ENCODE data around the gene TPK1. TPM values are rescaled to one million over a fixed set of nuclear protein-coding genes. Genes with fewer than 3 reads are reported as not detected.

The TPK1 gene
- total RNA-seq, 1 donor from 2014 or later, result 2.2 TPM

DNA sequence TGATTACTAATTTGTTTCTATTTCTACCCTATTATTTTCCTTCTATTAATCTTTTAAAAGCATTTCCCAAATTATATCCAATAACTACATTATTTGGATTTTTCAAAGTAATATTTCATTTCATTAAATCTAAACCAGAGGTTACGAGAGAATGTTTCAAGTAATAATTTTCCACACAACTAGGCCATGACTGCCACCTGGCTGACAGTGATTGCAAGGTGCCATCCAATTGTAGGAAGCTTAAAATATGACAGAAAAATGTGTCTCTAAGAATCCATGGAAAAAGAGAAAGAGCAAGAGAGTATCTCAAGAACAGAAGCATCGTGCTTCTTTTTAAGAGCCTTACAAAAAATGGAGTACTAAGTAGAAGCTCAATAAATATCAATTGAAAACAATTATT, 48.7 kb downstream of the TPK1 start:
- H3K79me2 ChIP-seq (ENCODE audit: insufficient read depth, low read length), result no peaks in the 10 kb centered on the region
- H3K27ac ChIP-seq (ENCODE audit: low read depth, low read length), result no peak overlapping the region
- TF ChIP-seq, protein P1, sequence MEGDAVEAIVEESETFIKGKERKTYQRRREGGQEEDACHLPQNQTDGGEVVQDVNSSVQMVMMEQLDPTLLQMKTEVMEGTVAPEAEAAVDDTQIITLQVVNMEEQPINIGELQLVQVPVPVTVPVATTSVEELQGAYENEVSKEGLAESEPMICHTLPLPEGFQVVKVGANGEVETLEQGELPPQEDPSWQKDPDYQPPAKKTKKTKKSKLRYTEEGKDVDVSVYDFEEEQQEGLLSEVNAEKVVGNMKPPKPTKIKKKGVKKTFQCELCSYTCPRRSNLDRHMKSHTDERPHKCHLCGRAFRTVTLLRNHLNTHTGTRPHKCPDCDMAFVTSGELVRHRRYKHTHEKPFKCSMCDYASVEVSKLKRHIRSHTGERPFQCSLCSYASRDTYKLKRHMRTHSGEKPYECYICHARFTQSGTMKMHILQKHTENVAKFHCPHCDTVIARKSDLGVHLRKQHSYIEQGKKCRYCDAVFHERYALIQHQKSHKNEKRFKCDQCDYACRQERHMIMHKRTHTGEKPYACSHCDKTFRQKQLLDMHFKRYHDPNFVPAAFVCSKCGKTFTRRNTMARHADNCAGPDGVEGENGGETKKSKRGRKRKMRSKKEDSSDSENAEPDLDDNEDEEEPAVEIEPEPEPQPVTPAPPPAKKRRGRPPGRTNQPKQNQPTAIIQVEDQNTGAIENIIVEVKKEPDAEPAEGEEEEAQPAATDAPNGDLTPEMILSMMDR (IDR thresholded peaks at IDR 0.05; ENCODE audit: insufficient read depth, low read depth, low read length), result no peak
- H3K4me3 ChIP-seq (ENCODE audit: insufficient read depth, low read depth, low read length), result no peak overlapping the region
- no peak for DNase-seq (ENCODE audit: low read depth)
- no peak overlapping the region for H3K4me2 ChIP-seq (ENCODE audit: low read length)
- H3K36me3 ChIP-seq (ENCODE audit: insufficient read depth, low read length), result no peaks in the 10 kb centered on the region
- H3K27ac Mint-ChIP-seq (ENCODE audit: unreplicated experiment), result no peak overlapping the region
- no peak overlapping the region for H2AFZ ChIP-seq (ENCODE audit: low read depth, low read length)
- no peaks in the 10 kb centered on the region for H3K4me1 ChIP-seq (ENCODE audit: insufficient read depth, low read length)
- no peaks in the 10 kb centered on the region for H3K9me3 Mint-ChIP-seq (ENCODE audit: unreplicated experiment)
- H3K9ac ChIP-seq (ENCODE audit: low read length), result no peak overlapping the region
- no peaks in the 10 kb centered on the region for H3K27me3 Mint-ChIP-seq (ENCODE audit: low read depth, unreplicated experiment)
- H3K4me3 Mint-ChIP-seq (ENCODE audit: unreplicated experiment), result no peak overlapping the region
- no peaks in the 10 kb centered on the region for H3K4me1 Mint-ChIP-seq (ENCODE audit: low read depth, unreplicated experiment)
- no peaks in the 10 kb centered on the region for H3K27me3 ChIP-seq (ENCODE audit: insufficient read depth, low read length)
- no peaks in the 10 kb centered on the region for H3K9me3 ChIP-seq (ENCODE audit: insufficient read depth, low read depth, low read length)
- H4K20me1 ChIP-seq (ENCODE audit: insufficient read depth, low read length), result no peaks in the 10 kb centered on the region
- H3K36me3 Mint-ChIP-seq (ENCODE audit: low read depth, unreplicated experiment), result no peaks in the 10 kb centered on the region
- no peak for FAIRE-seq

DNA sequence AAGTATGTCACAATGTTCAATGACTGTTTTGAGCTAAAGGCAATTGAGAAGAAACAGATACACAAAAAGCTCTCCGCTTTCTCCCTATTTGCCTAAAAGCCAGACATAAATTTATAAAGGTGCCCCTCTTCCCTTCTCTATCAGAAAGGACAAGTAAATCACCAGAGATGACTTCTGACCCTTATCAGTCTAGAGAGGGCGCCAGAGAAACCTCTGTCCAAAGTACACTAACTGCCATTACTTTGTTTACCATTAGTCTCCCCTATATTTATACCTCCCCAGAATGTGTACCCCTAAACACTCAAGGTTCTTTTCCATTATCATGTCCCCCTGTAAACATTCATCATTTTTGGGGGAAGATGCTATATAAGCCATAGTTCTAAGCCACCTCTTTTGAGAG, 49.3 kb downstream of the TPK1 start:
- no peaks in the 10 kb centered on the region for H3K36me3 Mint-ChIP-seq (ENCODE audit: low read depth, unreplicated experiment)
- Histone ChIP-seq H3K9ac (ENCODE audit: low read length) (no peak overlapping the region), H3K79me2 (ENCODE audit: insufficient read depth, low read length) (no peaks in the 10 kb centered on the region), H3K4me2 (ENCODE audit: low read length) (no peak overlapping the region), H2AFZ (ENCODE audit: low read depth, low read length) (no peak overlapping the region), H3K27me3 (ENCODE audit: insufficient read depth, low read length) (no peaks in the 10 kb centered on the region), H3K27ac (ENCODE audit: low read depth, low read length) (no peak overlapping the region), H3K4me3 (ENCODE audit: insufficient read depth, low read depth, low read length) (no peak overlapping the region), H3K36me3 (ENCODE audit: insufficient read depth, low read length) (no peaks in the 10 kb centered on the region), H3K9me3 (ENCODE audit: insufficient read depth, low read depth, low read length) (no peaks in the 10 kb centered on the region), H4K20me1 (ENCODE audit: insufficient read depth, low read length) (no peaks in the 10 kb centered on the region), H3K4me1 (ENCODE audit: insufficient read depth, low read length) (no peaks in the 10 kb centered on the region)
- H3K27ac Mint-ChIP-seq (ENCODE audit: unreplicated experiment), result no peak overlapping the region
- DNase-seq (ENCODE audit: low read depth), result no peak
- no peak for TF ChIP-seq EZH2 (IDR thresholded peaks at IDR 0.05; ENCODE audit: insufficient read depth, low read length)
- TF ChIP-seq, protein P1 (IDR thresholded peaks at IDR 0.05; ENCODE audit: insufficient read depth, low read depth, low read length), result no peak
- no peaks in the 10 kb centered on the region for H3K9me3 Mint-ChIP-seq (ENCODE audit: unreplicated experiment)
- H3K4me1 Mint-ChIP-seq (ENCODE audit: low read depth, unreplicated experiment), result no peaks in the 10 kb centered on the region
- H3K4me3 Mint-ChIP-seq (ENCODE audit: unreplicated experiment), result no peak overlapping the region
- H3K27me3 Mint-ChIP-seq (ENCODE audit: low read depth, unreplicated experiment), result no peaks in the 10 kb centered on the region
- FAIRE-seq, result no peak

DNA sequence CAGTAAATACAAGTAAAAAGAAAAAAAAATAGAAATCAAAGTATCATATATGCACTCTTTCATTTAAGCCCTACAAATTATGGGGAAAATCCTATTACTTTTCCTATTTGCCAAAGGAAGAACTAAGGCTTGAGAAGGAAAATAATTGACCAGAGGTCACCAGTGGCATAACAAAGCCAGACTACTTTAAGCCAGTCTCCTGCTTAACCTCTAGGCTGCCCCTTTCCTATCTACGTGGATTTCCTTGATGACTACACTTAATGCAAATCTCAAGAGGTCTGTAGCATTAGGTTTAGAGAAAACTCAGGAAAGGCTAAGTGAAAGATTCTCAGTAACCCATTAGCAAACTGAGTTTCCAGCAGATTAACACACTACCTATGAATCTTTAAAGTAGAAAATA, 49.8 kb downstream of the TPK1 start:
- Histone ChIP-seq H3K9me3 (ENCODE audit: insufficient read depth, low read depth, low read length) (no peaks in the 10 kb centered on the region), H3K79me2 (ENCODE audit: insufficient read depth, low read length) (no peaks in the 10 kb centered on the region), H3K4me2 (ENCODE audit: low read length) (no peak overlapping the region), H3K27me3 (ENCODE audit: insufficient read depth, low read length) (no peaks in the 10 kb centered on the region), H3K4me1 (ENCODE audit: insufficient read depth, low read length) (no peaks in the 10 kb centered on the region), H3K36me3 (ENCODE audit: insufficient read depth, low read length) (no peaks in the 10 kb centered on the region), H3K9ac (ENCODE audit: low read length) (no peak overlapping the region), H3K4me3 (ENCODE audit: insufficient read depth, low read depth, low read length) (no peak overlapping the region), H2AFZ (ENCODE audit: low read depth, low read length) (no peak overlapping the region), H4K20me1 (ENCODE audit: insufficient read depth, low read length) (no peaks in the 10 kb centered on the region), H3K27ac (ENCODE audit: low read depth, low read length) (no peak overlapping the region)
- Mint-ChIP-seq H3K4me1 (ENCODE audit: low read depth, unreplicated experiment) (no peaks in the 10 kb centered on the region), H3K27ac (ENCODE audit: unreplicated experiment) (no peak overlapping the region), H3K4me3 (ENCODE audit: unreplicated experiment) (no peak overlapping the region), H3K9me3 (ENCODE audit: unreplicated experiment) (no peaks in the 10 kb centered on the region), H3K27me3 (ENCODE audit: low read depth, unreplicated experiment) (no peaks in the 10 kb centered on the region), H3K36me3 (ENCODE audit: low read depth, unreplicated experiment) (no peaks in the 10 kb centered on the region)
- DNase-seq (ENCODE audit: low read depth), result no peak
- FAIRE-seq, result no peak
- TF ChIP-seq, protein P1 (IDR thresholded peaks at IDR 0.05; ENCODE audit: insufficient read depth, low read depth, low read length), result no peak
- no peak for TF ChIP-seq EZH2 (IDR thresholded peaks at IDR 0.05; ENCODE audit: insufficient read depth, low read length)

Measured in astrocyte (in vitro differentiated cells and primary cell).